CD4-positive, alpha-beta T cell treated with Interferon gamma for 1 hour (primary cell): Measurements from ENCODE around the gene RDH8.

Source experiments
- DNase-seq: peaks from one replicate; pipeline ENCODE4 v3.0.0-alpha.2; 2020

The RDH8 gene

GRCh38 chr19:10043286-10043927, 30.1 kb downstream of the RDH8 start:
- DNase-seq: no peak

GRCh38 chr19:10044390-10044789, 31.1 kb downstream of the RDH8 start:
- DNase-seq: no peak

DNA sequence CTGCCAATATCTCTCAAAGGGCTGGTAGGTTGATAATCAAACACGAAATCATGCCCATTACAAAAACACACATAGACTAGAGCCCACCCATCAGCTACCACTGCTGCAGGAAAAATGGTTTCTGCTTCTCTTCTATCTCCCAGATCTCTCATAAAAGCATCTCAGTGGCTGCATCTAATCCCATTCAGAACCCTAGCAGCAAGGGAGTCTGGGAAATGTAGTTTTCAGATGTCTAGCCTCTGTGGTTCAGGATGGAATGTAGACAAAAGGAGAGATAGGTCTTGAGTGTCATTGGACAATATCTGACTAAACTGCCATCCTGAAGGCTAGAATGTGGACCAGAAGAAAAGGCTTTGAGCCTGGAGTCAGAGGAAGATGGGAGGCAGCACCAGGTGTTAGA, 32.1 kb downstream of the RDH8 start:
- DNase-seq: no peak

GRCh38 chr19:10049626-10050025, 36.3 kb downstream of the RDH8 start:
- DNase-seq: no peak

DNA sequence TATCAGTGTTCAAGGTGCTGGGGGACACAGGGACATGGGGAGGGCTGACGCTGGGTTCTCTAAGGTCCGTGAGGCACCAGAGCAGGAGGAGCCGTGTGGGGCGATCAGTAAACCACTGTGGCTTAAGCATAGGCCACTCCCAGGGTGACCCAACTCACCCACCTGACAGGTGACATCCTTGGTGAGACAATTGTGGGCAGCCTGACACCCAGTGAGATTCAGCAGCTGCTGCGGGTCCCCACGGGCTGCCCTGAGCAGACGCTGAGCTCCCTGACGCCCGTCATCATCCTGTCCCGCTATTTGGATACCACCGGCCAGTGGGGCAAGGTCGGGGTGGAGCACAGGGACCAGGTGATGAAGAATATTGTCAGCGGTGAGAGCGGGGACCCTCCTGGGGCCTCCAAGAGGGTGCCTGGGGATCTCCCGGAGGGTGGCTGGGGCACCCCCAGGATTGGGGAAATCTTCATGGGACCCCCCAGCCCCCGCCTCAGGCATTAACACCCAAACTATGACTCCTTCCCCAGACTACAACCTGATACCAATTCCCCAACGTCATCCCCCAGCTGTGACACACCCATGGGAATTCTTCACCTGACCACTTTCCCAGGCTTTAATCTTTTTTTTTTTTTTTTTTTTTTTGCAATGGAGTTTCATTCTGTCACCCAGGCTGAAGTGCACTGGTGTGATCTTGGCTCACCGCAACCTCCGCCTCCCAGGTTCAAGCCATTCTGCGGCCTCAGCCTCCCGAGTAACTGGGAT, 39.5 kb downstream of the RDH8 start:
- no peak for DNase-seq

GRCh38 chr19:10061717-10062310, 48.5 kb downstream of the RDH8 start:
- DNase-seq: no peak

- no peak for DNase-seq
Observed at GRCh38 chr19:10068205-10068604, 54.9 kb downstream of the RDH8 start.

- DNase-seq: no peak
Observed at GRCh38 chr19:10069046-10069445, 55.8 kb downstream of the RDH8 start.

- no peak for DNase-seq
Observed at GRCh38 chr19:10070730-10071446, 57.6 kb downstream of the RDH8 start.
